H9 (cell line): ENCODE results near the gene OR10AD1. TPM values are rescaled to one million over a fixed set of nuclear protein-coding genes. Genes with fewer than 3 reads are reported as not detected.

Experiments used
- DNase-seq: peaks from one replicate; pipeline ENCODE4 v3.0.0-alpha.2; 2017
- H2AFZ ChIP-seq: one replicate; pipeline ENCODE4 v1.6.1; 2013; ENCODE audit warnings: mild to moderate bottlenecking, low read length, control low read depth, moderate library complexity
- H2AK5ac ChIP-seq: 2 replicates; pipeline ENCODE4 v1.6.1; 2013; ENCODE audit warnings: low read length, control low read depth, mixed read lengths; ENCODE audit not compliant: insufficient read length
- H2BK120ac ChIP-seq: one replicate; pipeline ENCODE4 v1.6.1; 2013; ENCODE audit warnings: low read depth, mild to moderate bottlenecking, low read length, control low read depth, inconsistent platforms; ENCODE audit not compliant: poor library complexity, severe bottlenecking
- H2BK12ac ChIP-seq: 2 replicates; pipeline ENCODE4 v1.6.1; 2013; ENCODE audit warnings: low read length, control low read depth, mixed read lengths, low read depth; ENCODE audit not compliant: insufficient read length
- H2BK15ac ChIP-seq: 2 replicates; pipeline ENCODE4 v1.6.1; 2013; ENCODE audit warnings: low read depth, low read length, control low read depth
- H2BK20ac ChIP-seq: one replicate; pipeline ENCODE4 v1.6.1; 2013; ENCODE audit warnings: low read depth, mild to moderate bottlenecking, low read length, control low read depth, inconsistent platforms; ENCODE audit not compliant: poor library complexity, severe bottlenecking
- H2BK5ac ChIP-seq: 2 replicates; pipeline ENCODE4 v1.6.1; 2013; ENCODE audit warnings: low read length, control low read depth, mixed read lengths; ENCODE audit not compliant: insufficient read length
- H3K14ac ChIP-seq: 2 replicates; pipeline ENCODE4 v1.6.1; 2013; ENCODE audit warnings: low read length, control low read depth; ENCODE audit not compliant: insufficient read depth
- H3K18ac ChIP-seq: 2 replicates; pipeline ENCODE4 v1.6.1; 2013; ENCODE audit warnings: low read depth, mild to moderate bottlenecking, mixed read lengths, low read length, control low read depth; ENCODE audit not compliant: insufficient read length
- H3K23ac ChIP-seq: 2 replicates; pipeline ENCODE4 v1.6.1; 2013; ENCODE audit warnings: low read length, control low read depth, mixed read lengths, low read depth; ENCODE audit not compliant: insufficient read length
- H3K23me2 ChIP-seq: 2 replicates; pipeline ENCODE4 v1.6.1; 2013; ENCODE audit warnings: low read depth, mild to moderate bottlenecking, mixed read lengths, low read length, control low read depth; ENCODE audit not compliant: insufficient read length, poor library complexity, severe bottlenecking
- H3K27ac ChIP-seq: 2 replicates; pipeline ENCODE4 v1.5.1; 2013; ENCODE audit warnings: low read length, control low read depth, mixed read lengths, low read depth; ENCODE audit not compliant: insufficient read length
- H3K27me3 ChIP-seq: 2 replicates; pipeline ENCODE4 v1.6.1; 2013; ENCODE audit warnings: low read length, control low read depth, inconsistent platforms; ENCODE audit not compliant: insufficient read depth
- H3K4ac ChIP-seq: 2 replicates; pipeline ENCODE4 v1.6.1; 2013; ENCODE audit warnings: low read depth, mild to moderate bottlenecking, control low read depth, inconsistent platforms, low read length, moderate library complexity
- H3K4me1 ChIP-seq: 2 replicates; pipeline ENCODE4 v1.6.1; 2013; ENCODE audit warnings: low read length, control low read depth, inconsistent platforms; ENCODE audit not compliant: insufficient read depth
- H3K4me2 ChIP-seq: 2 replicates; pipeline ENCODE4 v1.6.1; 2013; ENCODE audit warnings: low read length, control low read depth, mixed read lengths; ENCODE audit not compliant: insufficient read length, insufficient read depth
- H3K56ac ChIP-seq: 2 replicates; pipeline ENCODE4 v1.6.1; 2013; ENCODE audit warnings: low read depth, mild to moderate bottlenecking, mixed read lengths, low read length, control low read depth; ENCODE audit not compliant: insufficient read length
- H3K79me1 ChIP-seq: 2 replicates; pipeline ENCODE4 v1.6.1; 2013; ENCODE audit warnings: low read depth, mild to moderate bottlenecking, moderate library complexity, low read length, control low read depth, inconsistent platforms; ENCODE audit not compliant: insufficient read depth, poor library complexity, severe bottlenecking
- H3K79me2 ChIP-seq: 2 replicates; pipeline ENCODE4 v1.6.1; 2013; ENCODE audit warnings: low read length, control low read depth, inconsistent platforms; ENCODE audit not compliant: insufficient read depth
- H3K9ac ChIP-seq: 2 replicates; pipeline ENCODE4 v1.6.1; 2013; ENCODE audit warnings: low read length, control low read depth, mixed read lengths; ENCODE audit not compliant: insufficient read length; ENCODE audit errors: extremely low read depth
- H3K9me3 ChIP-seq: one replicate; pipeline ENCODE4 v1.6.1; 2013; ENCODE audit warnings: low read depth, low read length, inconsistent platforms; ENCODE audit not compliant: control insufficient read depth
- H3T11ph ChIP-seq: one replicate; pipeline ENCODE4 v1.6.1; 2013; ENCODE audit warnings: mild to moderate bottlenecking, low read length, control low read depth, inconsistent platforms
- H4K20me1 ChIP-seq: one replicate; pipeline ENCODE4 v1.6.1; 2013; ENCODE audit not compliant: control insufficient read depth, insufficient read length, insufficient read depth
- H4K5ac ChIP-seq: 2 replicates; pipeline ENCODE4 v1.6.1; 2013; ENCODE audit warnings: low read depth, mild to moderate bottlenecking, mixed read lengths, low read length, control low read depth; ENCODE audit not compliant: insufficient read length
- H4K8ac ChIP-seq: replicated peaks from 2 replicates; pipeline ENCODE4 v1.6.1; 2013; ENCODE audit warnings: low read length, control low read depth, mixed read lengths, low read depth; ENCODE audit not compliant: insufficient read length
- H4K91ac ChIP-seq: 2 replicates; pipeline ENCODE4 v1.6.1; 2013; ENCODE audit warnings: low read depth, mild to moderate bottlenecking, moderate library complexity, mixed read lengths, low read length, control low read depth; ENCODE audit not compliant: insufficient read length
- H3K27ac Mint-ChIP-seq, 3 experiments: 2 replicates in 2 of 3; 3 replicates in 1 of 3; pipeline ENCODE4 v1.8.0; 2020 to 2021; ENCODE audit warnings: mixed read lengths in 3 of 3, mild to moderate bottlenecking in 1 of 3, moderate library complexity in 1 of 3
- H3K27me3 Mint-ChIP-seq: 2 replicates; pipeline ENCODE4 v1.8.0; 2021; ENCODE audit warnings: low read depth, mild to moderate bottlenecking, moderate library complexity, mixed read lengths
- H3K36me3 Mint-ChIP-seq, 3 experiments: 2 replicates in 2 of 3; 3 replicates in 1 of 3; pipeline ENCODE4 v1.8.0; 2020 to 2021; ENCODE audit warnings: low read depth in 3 of 3, mixed read lengths in 3 of 3; ENCODE audit not compliant: insufficient read depth in 1 of 3
- H3K4me1 Mint-ChIP-seq, 2 experiments: 2 replicates each; pipeline ENCODE4 v1.8.0; 2020; ENCODE audit warnings: mixed read lengths in 2 of 2
- H3K4me3 Mint-ChIP-seq, 2 experiments: 2 replicates in 1 of 2; 3 replicates in 1 of 2; pipeline ENCODE4 v1.8.0; 2020 to 2021; ENCODE audit warnings: mild to moderate bottlenecking in 2 of 2, mixed read lengths in 2 of 2, moderate library complexity in 1 of 2
- H3K9me3 Mint-ChIP-seq, 2 experiments: 2 replicates in 1 of 2; 3 replicates in 1 of 2; pipeline ENCODE4 v1.8.0; 2020; ENCODE audit warnings: mild to moderate bottlenecking in 2 of 2, mixed read lengths in 2 of 2, moderate library complexity in 1 of 2
- WGBS: extraction: QIAGEN DNeasy Blood & Tissue Kit; methylation state at CpG from one replicate; pipeline ENCODE4 v1.1.7; 2013; ENCODE audit warnings: missing lambda C conversion rate, low lambda C conversion rate, mixed read lengths; ENCODE audit not compliant: insufficient read length; ENCODE audit errors: extremely low coverage; 5-methylcytosine and 5-hydroxymethylcytosine counted together
- total RNA-seq: library from RNA; stranded (reverse); gene quantifications from 2 replicates; pipeline ENCODE4 v1.2.1, GENCODE V29; 2021
- TF ChIP-seq, protein P1 (sequence below): fragments of 200-600 bp; sonication (generic); conservative IDR thresholded peaks from 3 replicates; pipeline ENCODE4 v1.8.0; 2021; ENCODE audit warnings: antibody characterized with exemption, mild to moderate bottlenecking

The OR10AD1 gene
- total RNA-seq, 1 experiment from 2014 or later: not detected

DNA sequence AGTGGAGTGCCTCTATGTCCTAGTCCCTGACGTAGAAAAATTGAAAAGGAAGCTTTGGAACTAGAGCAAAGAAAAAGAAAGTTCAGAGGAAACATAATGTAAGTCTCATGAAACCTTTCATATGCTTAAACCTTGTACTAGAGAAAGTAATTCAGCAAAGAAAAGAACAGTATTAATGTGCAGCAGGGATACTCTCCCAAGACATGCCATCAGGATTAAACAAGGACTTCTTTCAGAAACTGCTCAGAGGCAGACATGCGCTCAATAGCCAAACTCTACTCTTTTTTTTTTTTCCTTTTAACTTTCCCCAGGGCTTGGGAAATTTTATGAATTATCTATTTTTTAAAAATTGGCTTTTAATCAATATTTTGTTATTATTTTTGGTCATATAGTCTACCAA is 38.6 kb downstream of the OR10AD1 start:
- H3K9me3 Mint-ChIP-seq: no peaks in the 10 kb centered on the region
- H4K5ac ChIP-seq: no peak overlapping the region

More for the DNA sequence above, 38.6 kb downstream of the OR10AD1 start:
- Histone ChIP-seq H2BK15ac (no peak overlapping the region), H3K4me2 (no peak overlapping the region), H2BK20ac (no peak overlapping the region), H3K79me1 (no peaks in the 10 kb centered on the region), H2BK12ac (no peak overlapping the region), H2AK5ac (no peak overlapping the region), H3K14ac (no peak overlapping the region), H2BK120ac (no peak overlapping the region), H4K91ac (no peak overlapping the region), H3K23ac (no peak overlapping the region), H3K4me1 (no peaks in the 10 kb centered on the region), H3K18ac (no peak overlapping the region), H3K9me3 (no peaks in the 10 kb centered on the region), H3K56ac (no peak overlapping the region), H3K27me3 (no peaks in the 10 kb centered on the region), H3K79me2 (no peaks in the 10 kb centered on the region), H2AFZ (no peak overlapping the region), H3K4ac (no peak overlapping the region), H3K23me2 (no peaks in the 10 kb centered on the region), H3K27ac (no peak overlapping the region), H2BK5ac (no peak overlapping the region), H3T11ph (no peak overlapping the region), H4K20me1 (peaks cover 2% of the 10 kb centered on the region), H4K8ac (no peak overlapping the region), H3K9ac (no peak overlapping the region)
- WGBS: no CpG with 5 or more reads among the region's 2 CpGs
- Mint-ChIP-seq H3K4me3 (no peak overlapping the region), H3K36me3 (no peaks in the 10 kb centered on the region), H3K27me3 (peaks cover 24% of the 10 kb centered on the region), H3K27ac (no peak overlapping the region), H3K4me1 (no peaks in the 10 kb centered on the region)
- TF ChIP-seq, protein P1, sequence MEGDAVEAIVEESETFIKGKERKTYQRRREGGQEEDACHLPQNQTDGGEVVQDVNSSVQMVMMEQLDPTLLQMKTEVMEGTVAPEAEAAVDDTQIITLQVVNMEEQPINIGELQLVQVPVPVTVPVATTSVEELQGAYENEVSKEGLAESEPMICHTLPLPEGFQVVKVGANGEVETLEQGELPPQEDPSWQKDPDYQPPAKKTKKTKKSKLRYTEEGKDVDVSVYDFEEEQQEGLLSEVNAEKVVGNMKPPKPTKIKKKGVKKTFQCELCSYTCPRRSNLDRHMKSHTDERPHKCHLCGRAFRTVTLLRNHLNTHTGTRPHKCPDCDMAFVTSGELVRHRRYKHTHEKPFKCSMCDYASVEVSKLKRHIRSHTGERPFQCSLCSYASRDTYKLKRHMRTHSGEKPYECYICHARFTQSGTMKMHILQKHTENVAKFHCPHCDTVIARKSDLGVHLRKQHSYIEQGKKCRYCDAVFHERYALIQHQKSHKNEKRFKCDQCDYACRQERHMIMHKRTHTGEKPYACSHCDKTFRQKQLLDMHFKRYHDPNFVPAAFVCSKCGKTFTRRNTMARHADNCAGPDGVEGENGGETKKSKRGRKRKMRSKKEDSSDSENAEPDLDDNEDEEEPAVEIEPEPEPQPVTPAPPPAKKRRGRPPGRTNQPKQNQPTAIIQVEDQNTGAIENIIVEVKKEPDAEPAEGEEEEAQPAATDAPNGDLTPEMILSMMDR: no peak
- DNase-seq: no peak
